Activated CD4-positive, CD25-positive, alpha-beta regulatory T cell (primary cell): Measurements from ENCODE around the gene GBGT1.

ENCODE experiments used
- DNase-seq, 4 experiments: peaks; one replicate each; lab custom pipeline; 2025; lab: John Stamatoyannopoulos, UW

The GBGT1 gene

DNA sequence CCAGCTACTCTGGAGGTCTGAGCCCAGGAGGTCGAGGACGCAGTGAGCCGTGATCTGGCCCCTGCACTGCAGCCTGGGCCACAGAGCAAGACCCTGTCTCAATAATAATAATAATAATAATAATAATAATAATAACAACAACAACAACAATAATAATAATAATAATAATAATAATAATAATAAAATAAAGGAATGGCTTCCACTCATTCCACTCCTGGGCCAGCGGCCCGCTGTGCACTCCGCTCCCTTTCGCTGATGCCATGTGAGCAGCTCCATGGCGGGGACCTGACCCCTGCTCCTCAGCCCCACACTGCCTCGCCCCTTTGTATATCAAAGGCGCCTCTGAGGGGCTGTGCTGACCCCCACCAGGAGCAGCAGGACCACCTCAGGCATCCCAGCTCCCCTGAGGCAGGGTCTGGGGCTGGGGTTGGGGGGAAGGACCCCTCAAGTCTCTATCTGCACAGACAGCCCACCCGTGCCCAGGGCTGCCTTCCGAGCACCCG, 20.0 kb downstream of the GBGT1 start:
- DNase-seq, result no peak

DNA sequence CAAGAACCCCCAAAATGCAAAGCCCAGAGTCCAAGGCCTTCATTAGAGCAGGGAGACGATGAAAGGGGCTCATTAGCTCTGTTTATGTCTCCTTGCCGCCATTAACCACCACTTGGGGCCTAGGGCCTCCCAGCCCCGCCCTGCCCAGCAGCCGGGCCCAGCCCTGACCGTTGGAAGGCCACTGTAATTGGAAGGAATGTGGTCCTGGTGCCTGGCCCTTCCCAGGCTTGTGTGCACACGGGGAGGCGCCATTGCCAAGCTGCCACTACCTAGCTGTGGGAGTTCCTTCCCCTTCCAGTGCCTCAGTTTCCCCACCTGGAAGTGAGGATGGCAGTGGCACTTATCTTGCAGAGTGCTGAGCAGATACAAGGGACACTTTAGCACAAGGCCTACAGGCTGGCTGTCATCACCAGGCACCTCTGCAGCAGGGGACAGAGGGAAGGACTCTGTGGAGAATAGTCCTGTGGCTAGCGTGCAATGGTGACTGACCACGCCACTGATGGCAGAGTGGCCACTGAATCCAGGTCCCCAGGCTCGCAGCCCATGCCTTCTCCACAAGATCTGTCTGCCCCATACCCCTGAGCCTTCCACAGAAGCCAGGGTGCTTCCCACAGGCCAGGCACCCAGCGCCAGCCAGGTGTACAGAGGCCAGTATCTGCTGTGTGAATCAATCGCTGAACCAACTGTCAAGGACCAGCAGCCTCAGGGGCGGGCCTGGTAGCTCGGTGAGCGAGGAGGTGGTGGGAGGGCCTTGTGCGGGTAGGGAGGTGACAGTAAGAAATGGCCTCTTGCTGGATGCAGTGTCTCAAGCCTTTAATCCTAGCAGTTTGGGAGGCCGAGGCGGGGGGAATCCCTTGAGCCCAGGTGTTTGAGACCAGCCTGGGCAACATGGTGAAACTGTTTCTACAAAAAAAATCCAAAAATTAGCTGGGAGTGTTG, 20.8 kb downstream of the GBGT1 start:
- peak in 1 of 4 experiments; percentile 22 for DNase-seq

DNA sequence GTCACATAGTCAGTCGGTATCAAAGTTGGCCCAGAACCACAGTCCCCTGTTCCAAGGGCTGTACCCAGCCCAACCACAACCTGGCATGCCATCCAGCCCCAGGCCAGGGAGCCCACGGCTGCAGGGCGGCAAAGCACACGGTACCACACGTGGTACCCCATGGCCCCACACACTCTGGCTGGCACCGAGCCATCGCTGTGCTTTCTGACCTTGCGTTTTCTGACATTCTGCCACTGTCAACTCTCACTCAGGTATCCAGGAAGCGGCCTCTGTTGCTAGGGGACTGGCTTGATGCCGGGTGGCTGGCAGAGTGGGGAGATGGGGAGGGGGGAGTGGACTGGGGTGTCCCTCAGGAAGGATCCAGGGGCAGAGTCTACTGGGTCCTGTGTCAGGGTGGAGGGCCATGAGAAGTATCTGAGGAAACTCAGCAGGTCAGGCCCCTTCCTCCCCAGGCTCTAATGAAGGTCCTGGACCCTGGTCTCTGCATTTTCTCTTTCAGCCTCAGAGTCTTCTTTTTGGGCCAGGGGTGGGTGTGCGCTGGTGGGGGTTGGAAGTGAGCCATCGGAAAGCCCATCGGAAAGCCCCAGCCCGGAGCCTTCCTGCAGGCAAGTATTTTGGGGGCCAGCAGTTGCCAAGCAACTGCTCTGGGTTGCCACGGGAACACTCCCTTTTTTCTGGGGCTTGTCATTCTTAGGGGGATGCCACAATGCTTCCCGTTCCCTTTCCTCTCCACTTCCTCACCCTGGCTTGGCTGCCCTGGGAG, 21.7 kb downstream of the GBGT1 start:
- DNase-seq, result peak; percentile 21 to 72 (median 52)

DNA sequence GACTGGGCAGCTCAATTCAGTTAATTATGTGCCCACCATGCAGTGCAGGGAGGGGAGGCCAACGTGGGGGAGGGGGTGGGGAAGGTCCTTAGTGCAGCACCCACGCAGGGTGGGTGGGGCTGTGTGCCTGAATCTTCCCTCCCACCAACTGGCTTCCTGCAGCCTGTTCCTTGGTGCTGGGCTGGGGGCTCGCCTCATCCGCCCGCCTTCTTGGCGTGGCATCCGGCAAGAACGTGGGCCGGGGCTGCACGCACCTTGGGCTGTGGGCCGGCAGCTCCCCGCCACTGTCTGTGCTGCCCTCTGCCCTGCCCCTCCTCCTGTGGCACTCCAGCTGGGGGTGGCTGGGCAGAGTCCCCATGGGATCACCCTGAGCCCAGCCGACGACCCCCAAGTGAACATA, 23.1 kb downstream of the GBGT1 start:
- no peak for DNase-seq

DNA sequence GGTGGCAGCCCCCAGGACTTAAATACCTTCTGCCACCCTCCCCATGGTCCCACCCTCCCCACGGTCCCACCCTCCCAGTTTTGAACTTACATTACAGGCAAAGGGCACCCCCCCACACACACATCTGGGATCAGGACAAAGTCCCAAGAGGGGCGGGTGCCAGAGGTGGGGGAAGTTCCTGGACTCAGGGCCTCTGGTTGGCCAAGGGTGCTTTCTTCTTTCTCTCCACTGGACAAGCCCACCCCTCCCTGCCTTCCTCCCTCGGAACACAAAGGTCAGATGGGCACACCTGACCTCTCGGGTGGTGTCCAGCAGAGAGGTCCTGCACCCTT, 23.6 kb downstream of the GBGT1 start:
- DNase-seq, result no peak

DNA sequence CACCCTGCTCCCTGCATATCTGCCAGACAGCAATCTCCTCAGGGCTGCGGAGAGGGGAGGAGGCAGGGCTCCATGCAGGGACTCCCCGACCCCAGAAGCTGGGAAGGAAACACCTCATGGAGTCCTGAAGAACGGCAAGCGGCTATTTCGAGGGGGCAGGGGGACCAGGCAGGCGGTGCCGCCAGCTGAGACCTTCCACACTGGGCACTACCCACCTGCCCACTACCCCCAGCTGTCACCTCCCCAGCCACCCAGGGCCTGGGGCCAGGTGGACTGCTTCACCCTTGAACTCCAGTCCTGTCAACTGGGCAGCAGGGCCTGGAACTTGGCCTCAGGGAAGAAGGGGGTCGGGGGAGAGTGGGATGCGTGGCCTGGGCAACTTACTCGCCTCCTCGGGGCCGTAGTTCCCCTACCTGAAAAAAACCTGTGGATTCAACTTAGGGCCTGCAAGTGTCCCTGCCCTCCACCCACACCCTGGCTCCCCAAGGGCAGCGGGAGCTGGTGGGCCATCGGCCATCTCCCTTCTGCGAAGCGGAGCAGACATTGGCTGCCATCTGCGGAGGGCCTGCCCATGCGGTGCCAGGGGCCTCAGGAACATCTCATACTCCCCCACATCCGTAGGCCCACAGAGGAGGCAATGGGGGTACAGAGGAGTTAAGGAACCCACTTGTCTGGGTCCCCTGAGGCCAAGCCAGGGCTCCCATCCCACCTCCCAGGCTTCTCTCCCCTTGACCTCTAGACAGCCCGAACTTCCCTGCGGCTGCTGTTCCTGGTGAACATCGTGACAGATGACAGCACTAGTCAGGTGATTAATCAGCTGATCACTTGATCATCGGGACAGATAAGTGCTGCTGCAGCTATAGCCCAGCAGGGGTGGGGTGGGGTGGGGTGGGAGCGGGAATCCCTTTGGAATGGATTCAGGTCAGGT, 24.2 kb downstream of the GBGT1 start:
- no peak for DNase-seq

DNA sequence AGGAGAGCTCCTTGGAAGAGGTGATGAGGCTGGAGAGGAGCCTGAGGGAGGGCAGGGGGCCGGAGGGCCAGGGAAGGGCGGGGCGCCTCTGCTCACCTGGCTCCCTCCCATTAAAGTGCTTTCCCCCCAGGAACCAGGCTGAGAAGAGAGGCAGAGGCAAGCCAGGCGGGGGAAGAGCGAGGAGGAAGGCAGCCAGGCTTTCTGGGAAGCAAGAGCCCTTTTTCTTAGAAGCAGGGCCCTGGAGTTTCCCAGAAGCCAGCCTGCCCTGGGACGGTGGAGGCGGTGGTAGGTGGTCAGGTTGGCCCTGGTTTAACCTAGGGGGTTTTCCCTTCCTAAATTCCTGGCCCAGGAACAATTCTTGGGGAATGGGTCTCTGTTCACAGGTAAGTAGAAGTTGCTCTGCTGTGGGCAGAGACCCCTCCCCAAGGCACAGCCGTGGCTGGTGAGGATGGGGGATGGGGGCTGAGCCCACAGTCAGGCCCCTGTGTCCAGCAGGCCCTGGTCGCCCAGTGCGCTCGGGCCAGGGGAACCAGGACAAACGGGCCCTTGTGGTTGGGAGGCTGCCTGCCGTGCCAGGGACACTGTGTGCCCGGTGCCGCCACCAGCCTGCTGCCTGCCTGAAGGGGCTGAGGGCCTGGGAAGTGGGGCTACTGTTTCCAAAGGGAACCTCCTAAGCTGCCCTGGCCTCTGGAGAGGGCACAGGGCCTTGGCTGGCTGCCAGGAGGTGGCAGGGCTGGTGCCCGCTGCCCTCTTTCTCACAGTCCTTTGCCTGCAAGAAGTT, 26.1 kb downstream of the GBGT1 start:
- no peak for DNase-seq

DNA sequence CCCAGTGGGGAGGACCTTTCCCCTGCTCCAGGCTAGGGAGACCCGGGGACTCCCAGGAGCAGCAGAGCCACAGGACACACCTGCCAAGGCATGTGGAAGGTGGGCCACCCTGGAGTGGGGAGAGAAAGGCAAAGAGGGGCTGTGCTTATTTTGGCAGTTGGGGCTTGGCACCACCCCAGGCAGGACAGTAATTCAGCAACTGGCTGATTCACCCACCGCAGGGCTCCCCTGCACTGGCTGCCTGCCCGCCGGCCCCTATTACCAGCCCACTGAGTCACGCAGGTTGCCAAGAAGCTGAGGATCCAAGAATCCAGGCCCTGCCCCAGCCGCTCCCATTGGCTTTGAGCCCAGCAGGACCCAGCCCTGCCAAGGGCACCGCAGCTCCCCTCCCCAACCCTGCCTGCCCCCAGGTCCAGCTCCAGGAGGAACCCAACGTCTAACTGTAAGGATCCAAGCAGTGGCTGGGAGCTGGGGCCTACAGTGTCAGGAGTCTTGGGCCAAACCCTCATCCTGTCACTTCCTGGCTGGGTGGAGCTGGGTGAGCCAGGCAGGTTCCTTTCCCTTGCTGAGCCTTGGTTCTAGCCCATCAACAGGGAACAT, 28.5 kb downstream of the GBGT1 start:
- peak in 2 of 4 experiments; percentile 40 to 58 for DNase-seq

DNA sequence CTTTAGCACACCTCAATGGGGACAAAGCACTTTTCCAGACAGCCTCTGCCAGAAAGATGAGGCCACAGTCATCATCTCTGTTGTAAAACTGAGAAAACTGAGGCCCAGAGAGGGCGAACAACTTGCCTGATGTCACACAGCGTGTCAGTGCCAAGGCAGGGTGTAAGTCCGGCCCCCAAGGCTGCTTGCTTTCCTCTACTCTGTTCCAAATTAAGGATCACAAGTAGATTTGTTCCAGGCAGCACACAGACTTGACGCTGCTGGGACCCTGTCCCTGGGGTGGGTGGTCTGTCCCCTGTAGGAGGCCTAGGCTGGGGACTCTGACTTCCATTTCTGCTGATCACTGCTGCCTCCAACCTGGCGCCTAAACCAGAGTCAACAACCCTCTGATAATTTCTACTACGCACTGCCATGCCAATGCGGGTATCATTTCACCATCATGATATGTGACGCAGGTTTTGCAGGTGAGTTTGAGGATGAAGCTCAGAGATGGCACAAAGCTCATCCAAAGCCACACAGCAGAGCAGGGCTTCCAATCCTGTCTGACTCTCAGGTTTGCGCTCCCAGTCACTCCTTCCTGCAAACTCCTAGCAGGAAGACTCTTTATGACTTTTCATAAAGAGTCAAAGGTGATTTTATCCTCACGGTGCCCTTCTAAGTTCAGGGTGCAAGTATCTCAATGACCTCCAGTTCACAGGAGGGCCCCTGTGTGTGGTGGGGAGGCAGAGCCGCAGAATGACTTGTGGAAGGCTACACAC, 29.1 kb downstream of the GBGT1 start:
- DNase-seq, result no peak

DNA sequence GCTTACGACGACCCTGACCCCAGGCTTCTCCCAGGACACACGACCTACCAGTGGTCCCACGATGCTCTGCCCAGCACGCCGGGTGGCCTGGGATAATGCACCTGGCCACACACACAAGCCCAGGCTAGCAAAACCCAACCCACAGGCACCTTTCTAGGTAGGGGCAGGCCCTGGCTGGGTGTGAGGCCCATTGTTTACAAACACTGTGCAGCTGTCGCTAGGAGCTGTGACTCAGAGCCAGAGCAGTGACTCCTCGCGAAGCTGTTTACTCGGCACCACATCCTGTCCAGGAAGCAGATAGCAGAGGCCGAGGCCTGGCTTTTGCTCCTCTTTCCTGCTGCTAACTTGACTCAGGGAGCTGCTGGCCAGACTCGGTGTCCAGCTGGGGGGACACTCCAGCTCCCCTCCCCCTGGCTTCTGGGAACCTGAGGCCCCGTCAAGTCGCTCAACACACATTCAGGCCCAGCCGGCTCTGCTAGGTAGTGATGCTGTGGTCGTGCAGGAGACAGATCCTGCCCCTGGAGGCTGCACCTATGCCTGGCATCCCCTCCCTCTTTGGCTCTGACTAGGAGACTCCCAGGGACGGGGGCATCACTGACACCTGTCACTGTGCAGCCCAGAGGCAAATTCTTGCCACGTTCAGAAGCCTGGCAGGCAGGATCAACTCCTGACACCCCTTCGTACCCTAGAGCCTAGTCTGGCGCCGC, 29.9 kb downstream of the GBGT1 start:
- DNase-seq, result peak; percentile 57 to 82 (median 74)

DNA sequence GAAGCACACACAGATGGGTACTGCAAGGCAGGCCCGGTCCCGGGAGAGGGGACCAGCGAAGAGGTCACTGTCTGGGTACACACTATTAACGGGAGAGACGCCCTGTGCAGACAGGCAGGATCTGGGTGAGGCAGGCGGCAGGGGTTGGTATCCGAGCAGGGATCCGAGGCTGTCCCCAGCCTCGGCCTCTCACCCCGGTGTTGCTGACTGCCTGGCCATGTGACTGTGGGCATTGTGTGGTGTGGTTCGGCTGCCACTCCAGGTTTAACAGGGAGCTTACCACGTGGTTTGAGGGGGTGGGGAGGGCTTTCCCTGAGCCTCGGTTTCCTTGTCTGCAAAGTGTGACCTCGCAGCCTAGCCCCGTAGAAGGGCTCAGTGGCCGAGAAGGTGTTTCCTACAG, 31.5 kb downstream of the GBGT1 start:
- DNase-seq, result no peak

DNA sequence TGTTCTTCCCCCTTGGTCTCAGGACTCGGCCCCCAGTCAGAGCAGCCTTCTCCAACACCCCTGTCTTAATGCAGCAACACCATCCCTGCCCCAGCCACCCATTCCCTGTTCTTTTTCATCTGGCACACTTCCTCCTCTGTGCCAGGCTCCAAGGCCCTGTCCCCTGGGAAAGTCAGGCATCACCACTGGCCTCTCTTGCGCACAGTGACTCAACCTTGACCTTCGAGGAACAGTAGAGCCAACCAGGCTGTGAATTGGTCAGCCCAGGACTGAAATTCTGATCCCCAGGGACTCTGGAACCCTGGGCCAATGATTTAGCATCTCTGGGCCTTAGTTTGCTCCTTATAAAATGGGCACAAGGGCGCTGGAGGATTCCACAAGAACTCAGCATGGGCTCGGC, 32.2 kb downstream of the GBGT1 start:
- DNase-seq, result no peak

DNA sequence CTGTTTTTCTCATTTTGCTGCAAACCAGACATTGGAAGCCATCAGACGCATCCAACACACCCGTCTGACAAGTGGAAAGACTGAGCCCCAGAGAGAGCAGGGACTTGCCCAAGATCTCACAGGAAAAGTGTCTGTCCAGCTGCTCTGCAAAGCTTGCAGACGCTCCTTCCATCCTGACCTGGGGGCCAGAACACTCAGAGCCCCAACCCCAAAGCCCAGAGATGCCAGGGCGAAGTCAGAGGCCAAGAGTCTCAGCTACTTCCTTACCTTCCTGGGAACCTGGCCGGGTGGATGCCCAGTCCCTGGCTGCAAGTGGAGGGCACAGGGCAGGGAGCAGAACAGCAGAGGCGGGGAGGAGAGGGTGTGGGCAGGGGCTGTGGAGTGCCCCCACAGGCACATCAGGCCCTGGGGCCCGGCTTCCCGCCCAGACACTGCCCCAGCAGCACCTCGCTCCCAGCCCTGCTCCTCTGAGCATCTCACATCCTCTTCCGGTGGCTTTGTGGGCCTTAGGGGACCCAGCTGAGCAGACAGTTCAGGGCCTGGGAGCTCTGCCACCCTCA, 32.9 kb downstream of the GBGT1 start:
- peak in 3 of 4 experiments; percentile 23 to 62 (median 53) for DNase-seq

DNA sequence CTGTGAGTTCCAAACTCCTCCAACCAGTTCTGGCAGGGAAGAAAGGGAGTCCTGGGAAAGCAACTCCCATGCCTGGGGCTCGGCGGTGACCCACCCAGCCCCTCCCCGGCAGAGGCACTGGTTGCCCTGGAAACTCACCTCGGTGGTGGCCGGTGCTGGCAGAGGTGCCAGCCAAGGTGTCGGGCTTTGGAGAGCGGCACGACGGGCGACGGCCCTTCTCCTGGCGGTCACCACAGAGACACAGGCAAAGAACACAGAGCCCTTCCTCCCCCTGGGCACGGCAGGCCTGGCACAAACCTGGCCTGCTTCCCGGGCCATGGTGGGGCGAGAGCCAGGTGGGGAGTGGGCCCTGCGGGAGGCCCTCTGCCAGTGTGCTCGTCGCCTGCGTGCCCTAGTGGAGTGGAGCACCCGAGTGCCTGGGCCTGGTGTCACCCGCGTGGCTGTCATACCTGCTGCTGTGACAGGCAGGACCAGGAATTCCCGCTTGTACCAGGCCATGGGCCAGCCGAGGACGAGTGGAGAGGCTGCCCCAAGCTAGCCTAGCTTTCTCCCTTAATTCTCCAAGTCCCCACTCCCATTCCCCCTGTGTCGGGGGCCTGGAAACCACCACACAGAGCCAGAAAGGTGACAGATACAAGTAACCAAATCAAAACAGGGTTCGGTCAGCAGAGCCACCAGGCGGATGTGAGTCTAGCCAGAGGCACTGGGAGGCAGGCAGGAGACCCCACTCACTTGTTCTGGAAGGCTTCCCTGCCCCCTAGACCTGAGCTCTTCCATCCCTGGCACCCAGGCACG, 34.5 kb downstream of the GBGT1 start:
- no peak for DNase-seq

DNA sequence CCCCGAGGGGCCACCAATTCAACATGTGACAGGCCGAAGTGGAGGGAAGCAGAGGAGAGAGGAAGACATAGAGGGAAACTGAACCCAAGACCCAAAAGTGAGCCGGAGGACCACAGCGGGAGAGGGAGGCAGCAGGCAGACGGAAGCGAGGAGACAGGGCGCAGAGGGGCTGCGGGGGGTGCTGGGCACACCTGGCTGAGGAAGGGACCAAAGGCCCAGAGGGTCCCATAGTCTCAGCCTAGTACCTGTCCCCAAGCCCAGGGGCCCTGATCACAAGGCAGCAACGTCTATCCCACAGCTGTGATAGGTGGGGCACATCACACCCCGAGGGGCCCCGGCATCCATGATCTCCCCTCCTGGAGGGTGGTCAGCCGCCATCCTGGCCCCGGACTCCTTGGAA, 35.6 kb downstream of the GBGT1 start:
- no peak for DNase-seq

DNA sequence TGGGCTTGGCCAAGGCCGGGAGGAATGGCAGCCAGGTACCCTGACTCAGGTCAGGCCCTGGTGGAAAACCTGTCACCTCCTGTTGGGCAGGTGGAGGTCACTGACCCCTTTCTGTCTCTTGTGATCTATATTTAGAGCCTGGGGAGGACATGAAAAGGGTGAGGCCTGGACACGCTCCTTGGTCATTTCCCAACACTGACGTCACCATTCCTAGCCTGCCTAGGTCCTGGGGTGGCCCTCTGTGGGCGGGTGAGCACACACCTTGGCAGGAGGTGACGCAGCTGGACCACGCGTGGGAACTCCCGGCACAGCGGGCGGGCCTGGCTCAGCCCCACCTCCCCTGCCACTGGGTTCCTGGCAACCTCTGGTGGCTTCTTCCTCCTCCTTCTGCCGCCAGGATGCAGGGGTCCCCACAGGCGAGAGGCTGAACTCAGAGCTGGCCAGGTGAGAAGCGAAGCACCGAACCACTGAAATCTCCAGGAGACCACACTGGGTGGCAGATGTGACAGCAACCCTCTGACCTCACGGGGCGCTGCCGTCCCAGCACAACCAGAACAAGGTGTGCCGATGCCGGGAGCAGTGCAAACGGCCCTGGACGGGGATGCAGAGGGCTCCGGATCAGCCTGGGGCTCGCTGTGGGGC, 36.3 kb downstream of the GBGT1 start:
- DNase-seq, result peak in 2 of 4 experiments; percentile 18 to 35

DNA sequence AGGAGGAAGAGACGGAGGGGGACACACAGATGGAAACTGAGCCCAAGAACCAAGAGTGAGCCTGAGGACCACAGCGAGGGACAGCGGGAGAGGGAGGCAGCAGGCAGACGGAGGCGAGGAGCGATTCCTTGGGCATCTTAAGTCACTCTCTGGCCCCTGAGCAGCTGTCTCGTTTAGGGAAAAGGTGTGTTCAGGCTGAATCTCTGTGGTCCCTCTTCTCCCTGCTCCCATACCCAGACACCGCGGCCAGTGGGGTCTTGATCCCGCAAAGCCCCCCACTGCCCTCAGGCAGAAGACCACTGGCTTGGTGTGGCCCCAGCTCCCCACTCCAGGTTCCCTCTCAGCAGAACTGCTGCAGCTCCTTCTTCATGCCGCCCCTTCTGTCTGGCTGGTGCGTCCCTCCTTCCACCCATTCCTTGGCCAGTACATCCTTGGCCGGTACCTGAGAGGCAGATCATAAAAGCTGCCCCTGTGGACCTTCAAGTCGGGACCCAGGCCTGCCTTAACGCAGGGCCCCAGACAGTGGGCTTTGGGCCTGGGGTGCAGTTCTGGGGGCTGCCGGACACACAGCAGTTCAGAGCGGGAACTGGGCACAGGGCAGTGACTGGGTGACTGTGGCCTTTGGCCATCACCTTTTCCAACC, 36.9 kb downstream of the GBGT1 start:
- DNase-seq, result no peak
